ENCODE results near the gene ZNF260. TPM values are rescaled to one million over a fixed set of nuclear protein-coding genes. Genes with fewer than 3 reads are reported as not detected.

The ZNF260 gene
- total and polyA plus RNA-seq, 2 of the 13 experiments (the other 11 are each of a cell fraction or from before 2014, with no cell fraction given), result 2.8 to 10.5 TPM

GRCh38 chr19:36573020-36573894 lies 45.2 kb upstream of the ZNF260 start, which contains the start of gene ZNF529 (continued):
- TF ChIP-seq HBP1 (CRISPR knock-in tag; IDR thresholded peaks at IDR 0.05; ENCODE audit: low read depth), result peak; percentile 54; the same call in 1 of the 2 replicates
- no peak for TF ChIP-seq MTF1 (CRISPR knock-in tag; IDR thresholded peaks at IDR 0.05)
- TF ChIP-seq ATF2 (CRISPR knock-in tag; IDR thresholded peaks at IDR 0.05), result peak; percentile 75
- TF ChIP-seq NKX3-1 (CRISPR knock-in tag; IDR thresholded peaks at IDR 0.05), result no peak
- TF ChIP-seq ZNF639 (CRISPR knock-in tag; conservative IDR thresholded peaks at IDR 0.05), result peak; percentile 58
- TF ChIP-seq ZFP62 (CRISPR knock-in tag; IDR thresholded peaks at IDR 0.05), result no peak
- no peak; the same call in 1 of the 2 replicates for TF ChIP-seq ZNF142 (CRISPR knock-in tag; IDR thresholded peaks at IDR 0.05)
- TF ChIP-seq ZFP91 (CRISPR knock-in tag; IDR thresholded peaks at IDR 0.05; ENCODE audit: borderline replicate concordance), result peak; percentile 94
- TF ChIP-seq, protein P1, sequence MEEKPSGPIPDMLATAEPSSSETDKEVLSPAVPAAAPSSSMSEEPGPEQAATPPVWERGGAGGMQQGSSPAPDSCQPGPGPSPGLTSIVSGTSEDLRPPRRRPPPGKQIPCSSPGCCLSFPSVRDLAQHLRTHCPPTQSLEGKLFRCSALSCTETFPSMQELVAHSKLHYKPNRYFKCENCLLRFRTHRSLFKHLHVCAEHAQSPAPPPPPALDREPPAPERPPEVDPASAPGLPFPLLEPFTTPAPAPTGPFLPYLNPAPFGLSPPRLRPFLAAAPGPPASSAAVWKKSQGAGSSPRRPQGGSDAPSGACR (CRISPR knock-in tag; IDR thresholded peaks at IDR 0.05), result peak; percentile 48; the same call in 1 of the 2 replicates
- TF ChIP-seq ZNF331 (CRISPR knock-in tag; IDR thresholded peaks at IDR 0.05), result peak; percentile 83
- TF ChIP-seq, protein P2, sequence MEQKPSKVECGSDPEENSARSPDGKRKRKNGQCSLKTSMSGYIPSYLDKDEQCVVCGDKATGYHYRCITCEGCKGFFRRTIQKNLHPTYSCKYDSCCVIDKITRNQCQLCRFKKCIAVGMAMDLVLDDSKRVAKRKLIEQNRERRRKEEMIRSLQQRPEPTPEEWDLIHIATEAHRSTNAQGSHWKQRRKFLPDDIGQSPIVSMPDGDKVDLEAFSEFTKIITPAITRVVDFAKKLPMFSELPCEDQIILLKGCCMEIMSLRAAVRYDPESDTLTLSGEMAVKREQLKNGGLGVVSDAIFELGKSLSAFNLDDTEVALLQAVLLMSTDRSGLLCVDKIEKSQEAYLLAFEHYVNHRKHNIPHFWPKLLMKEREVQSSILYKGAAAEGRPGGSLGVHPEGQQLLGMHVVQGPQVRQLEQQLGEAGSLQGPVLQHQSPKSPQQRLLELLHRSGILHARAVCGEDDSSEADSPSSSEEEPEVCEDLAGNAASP (CRISPR knock-in tag; IDR thresholded peaks at IDR 0.05; ENCODE audit: borderline replicate concordance), result peak; percentile 56
- TF ChIP-seq, protein P3, sequence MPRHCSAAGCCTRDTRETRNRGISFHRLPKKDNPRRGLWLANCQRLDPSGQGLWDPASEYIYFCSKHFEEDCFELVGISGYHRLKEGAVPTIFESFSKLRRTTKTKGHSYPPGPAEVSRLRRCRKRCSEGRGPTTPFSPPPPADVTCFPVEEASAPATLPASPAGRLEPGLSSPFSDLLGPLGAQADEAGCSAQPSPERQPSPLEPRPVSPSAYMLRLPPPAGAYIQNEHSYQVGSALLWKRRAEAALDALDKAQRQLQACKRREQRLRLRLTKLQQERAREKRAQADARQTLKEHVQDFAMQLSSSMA (CRISPR knock-in tag; IDR thresholded peaks at IDR 0.05), result 0 out of 2 replicates have a peak, but pooled peaks have one; percentile 40

Data from HepG2 (cell line).